ENCODE results near the gene MROH9. TPM values are rescaled to one million over a fixed set of nuclear protein-coding genes. Genes with fewer than 3 reads are reported as not detected.

The MROH9 gene
- total and polyA plus RNA-seq, 9 of the 15 experiments (the other 6 are each of a cell fraction or from before 2014, with no cell fraction given) = not detected

- WGBS (ENCODE audit: insufficient coverage, low coverage, missing lambda C conversion rate) = 2% methylated on average over 2 of the region's 2 CpGs
- no peaks in the 10 kb centered on the region for H3K36me3 ChIP-seq (ENCODE audit: control insufficient read depth, insufficient read depth, low read length)
- DNase-seq (ENCODE audit: extremely low read depth in 1 of 4, low spot score in 3 of 4) (no peak), ATAC-seq (no peak), FAIRE-seq (no peak)
- CTCF ChIA-PET (ENCODE audit: low intra/inter-chr PET ratio) = no interaction called here
- no peaks in the 10 kb centered on the region for H3K79me2 ChIP-seq (ENCODE audit: control insufficient read depth, insufficient read depth, low read length)
- H4K20me1 ChIP-seq (replicated peaks; ENCODE audit: control insufficient read depth, insufficient read depth, low read length) = no peaks in the 10 kb centered on the region
- no peak overlapping the region for H3K4me2 ChIP-seq (ENCODE audit: insufficient read depth, low read length)
- BruUV-seq (replicated peaks) = no TSS peak
- H2AFZ ChIP-seq (ENCODE audit: low read depth, low read length) = no peak overlapping the region
- in situ Hi-C loops (cut with MboI) (no loop called here), intact Hi-C loops (cut with micrococcal nuclease) (no loop called here)
- H3K9me3 ChIP-seq (replicated peaks; ENCODE audit: control insufficient read depth, insufficient read depth, low read depth, low read length) = no peaks in the 10 kb centered on the region; the same call in 1 of the 2 replicates
- POLR2A ChIA-PET = no interaction called here
- H3K27ac ChIP-seq (ENCODE audit: extremely low read depth, low read depth, low read length) = no peak overlapping the region
- no peaks in the 10 kb centered on the region for H3K9me1 ChIP-seq (ENCODE audit: control insufficient read depth, insufficient read depth, low read length)
- no peaks in the 10 kb centered on the region for H3K4me1 ChIP-seq (replicated peaks in 1 of 2; ENCODE audit: control insufficient read depth in 2 of 2, insufficient read depth in 2 of 2, low read length in 2 of 2)
- no peak overlapping the region for H3K4me3 ChIP-seq
- no peak overlapping the region for H3K9ac ChIP-seq (ENCODE audit: insufficient read depth in 1 of 2, low read depth in 2 of 2, low read length in 2 of 2)
- H3K27me3 ChIP-seq (ENCODE audit: control insufficient read depth in 2 of 2, insufficient read depth in 2 of 2, low read length in 2 of 2) = no peaks in the 10 kb centered on the region
- TF ChIP-seq, protein P1, sequence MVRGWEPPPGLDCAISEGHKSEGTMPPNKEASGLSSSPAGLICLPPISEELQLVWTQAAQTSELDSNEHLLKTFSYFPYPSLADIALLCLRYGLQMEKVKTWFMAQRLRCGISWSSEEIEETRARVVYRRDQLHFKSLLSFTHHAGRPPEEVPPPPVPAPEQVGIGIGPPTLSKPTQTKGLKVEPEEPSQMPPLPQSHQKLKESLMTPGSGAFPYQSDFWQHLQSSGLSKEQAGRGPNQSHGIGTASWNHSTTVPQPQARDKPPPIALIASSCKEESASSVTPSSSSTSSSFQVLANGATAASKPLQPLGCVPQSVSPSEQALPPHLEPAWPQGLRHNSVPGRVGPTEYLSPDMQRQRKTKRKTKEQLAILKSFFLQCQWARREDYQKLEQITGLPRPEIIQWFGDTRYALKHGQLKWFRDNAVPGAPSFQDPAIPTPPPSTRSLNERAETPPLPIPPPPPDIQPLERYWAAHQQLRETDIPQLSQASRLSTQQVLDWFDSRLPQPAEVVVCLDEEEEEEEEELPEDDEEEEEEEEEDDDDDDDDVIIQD (CRISPR knock-in tag; IDR thresholded peaks at IDR 0.05) = no peak
- no peak for TF ChIP-seq E4F1 (CRISPR knock-in tag; IDR thresholded peaks at IDR 0.05; ENCODE audit: borderline replicate concordance)
- no peak for TF ChIP-seq FOXM1 (IDR thresholded peaks at IDR 0.05; ENCODE audit: low read depth)
- TF ChIP-seq FOXM1 (CRISPR knock-in tag; IDR thresholded peaks at IDR 0.05; ENCODE audit: low read depth) = no peak
- TF ChIP-seq, protein P2, sequence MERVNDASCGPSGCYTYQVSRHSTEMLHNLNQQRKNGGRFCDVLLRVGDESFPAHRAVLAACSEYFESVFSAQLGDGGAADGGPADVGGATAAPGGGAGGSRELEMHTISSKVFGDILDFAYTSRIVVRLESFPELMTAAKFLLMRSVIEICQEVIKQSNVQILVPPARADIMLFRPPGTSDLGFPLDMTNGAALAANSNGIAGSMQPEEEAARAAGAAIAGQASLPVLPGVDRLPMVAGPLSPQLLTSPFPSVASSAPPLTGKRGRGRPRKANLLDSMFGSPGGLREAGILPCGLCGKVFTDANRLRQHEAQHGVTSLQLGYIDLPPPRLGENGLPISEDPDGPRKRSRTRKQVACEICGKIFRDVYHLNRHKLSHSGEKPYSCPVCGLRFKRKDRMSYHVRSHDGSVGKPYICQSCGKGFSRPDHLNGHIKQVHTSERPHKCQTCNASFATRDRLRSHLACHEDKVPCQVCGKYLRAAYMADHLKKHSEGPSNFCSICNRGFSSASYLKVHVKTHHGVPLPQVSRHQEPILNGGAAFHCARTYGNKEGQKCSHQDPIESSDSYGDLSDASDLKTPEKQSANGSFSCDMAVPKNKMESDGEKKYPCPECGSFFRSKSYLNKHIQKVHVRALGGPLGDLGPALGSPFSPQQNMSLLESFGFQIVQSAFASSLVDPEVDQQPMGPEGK (CRISPR knock-in tag; IDR thresholded peaks at IDR 0.05; ENCODE audit: borderline replicate concordance) = no peak
- TF ChIP-seq TEAD2 (tag; IDR thresholded peaks at IDR 0.05) = no peak
These were observed 126.2 kb downstream of the MROH9 start for GRCh38 chr1:171061425-171062143.

All from K562 (cell line).